HG03457 (cell line): Measurements from ENCODE around the gene RPL36.

Experiments used
- ATAC-seq: cut with Tn5 transposase; IDR thresholded peaks from one replicate; pipeline ENCODE4 v1.9.1; 2021; ENCODE audit warnings: moderate number of reproducible peaks; ENCODE audit not compliant: unreplicated experiment

The RPL36 gene

GRCh38 chr19:5690125-5690954 is at the start of gene RPL36:
RPL36 (plus strand) TSS chr19:5690295; CDS start chr19:5690508, 213 bp downstream.
- peak; percentile 31 for ATAC-seq

- ATAC-seq = no peak
These were observed 48.9 kb upstream of the RPL36 start for GRCh38 chr19:5641171-5641570.

GRCh38 chr19:5642204-5642603 is 47.9 kb upstream of the RPL36 start:
- ATAC-seq = no peak

GRCh38 chr19:5643060-5643459 is 47.0 kb upstream of the RPL36 start:
- ATAC-seq = no peak

- no peak for ATAC-seq
These were observed 46.1 kb upstream of the RPL36 start for GRCh38 chr19:5644037-5644436.

- ATAC-seq = no peak
These were observed 44.7 kb upstream of the RPL36 start for GRCh38 chr19:5645409-5645808.

- ATAC-seq = no peak
These were observed 43.4 kb upstream of the RPL36 start for GRCh38 chr19:5646703-5647102.

- ATAC-seq = no peak
These were observed 41.6 kb upstream of the RPL36 start for GRCh38 chr19:5648464-5648863.

GRCh38 chr19:5651361-5651760 is 38.7 kb upstream of the RPL36 start:
- no peak for ATAC-seq

- no peak for ATAC-seq
These were observed 37.8 kb upstream of the RPL36 start for GRCh38 chr19:5652261-5652660.

GRCh38 chr19:5654931-5655330 is 35.2 kb upstream of the RPL36 start:
- no peak for ATAC-seq

GRCh38 chr19:5655412-5655811 is 34.7 kb upstream of the RPL36 start:
- no peak for ATAC-seq

GRCh38 chr19:5661483-5661882 is 28.6 kb upstream of the RPL36 start:
- ATAC-seq = no peak

GRCh38 chr19:5663904-5664303 is 26.2 kb upstream of the RPL36 start:
- no peak for ATAC-seq

GRCh38 chr19:5664515-5664914 is 25.6 kb upstream of the RPL36 start:
- ATAC-seq = no peak

GRCh38 chr19:5665781-5666513 is 24.1 kb upstream of the RPL36 start:
- no peak for ATAC-seq

GRCh38 chr19:5666921-5667610 is 23.0 kb upstream of the RPL36 start:
- ATAC-seq = no peak

GRCh38 chr19:5667751-5668271 is 22.3 kb upstream of the RPL36 start:
- ATAC-seq = no peak

GRCh38 chr19:5669212-5669611 is 20.9 kb upstream of the RPL36 start:
- no peak for ATAC-seq

GRCh38 chr19:5671600-5671999 is 18.5 kb upstream of the RPL36 start:
- no peak for ATAC-seq

- ATAC-seq = no peak
These were observed 17.2 kb upstream of the RPL36 start for GRCh38 chr19:5672708-5673459.
